Karpas-422 (cell line): Measurements from ENCODE around the gene PPP2R2D. TPM values are rescaled to one million over a fixed set of nuclear protein-coding genes. Genes with fewer than 3 reads are reported as not detected.

ENCODE experiments used
- DNase-seq: peaks from one replicate; pipeline ENCODE4 v3.0.0-alpha.2; 2015
- H2AFZ ChIP-seq: fragments of 200-600 bp; sonication (generic); 2 replicates; pipeline ENCODE4 v1.6.1; 2014; ENCODE audit warnings: antibody characterized with exemption, low read length, mixed read lengths
- H3K27ac ChIP-seq: fragments of 200-600 bp; sonication (generic); 2 replicates; pipeline ENCODE4 v1.5.1; 2014; ENCODE audit warnings: mild to moderate bottlenecking, low read length, moderate library complexity
- H3K27me3 ChIP-seq: fragments of 200-600 bp; sonication (generic); 2 replicates; pipeline ENCODE4 v1.6.1; 2014; ENCODE audit warnings: low read length, mixed read lengths
- H3K36me3 ChIP-seq: fragments of 200-600 bp; sonication (generic); 2 replicates; pipeline ENCODE4 v1.6.1; 2014; ENCODE audit warnings: low read length, mixed read lengths; ENCODE audit not compliant: insufficient read depth
- H3K4me1 ChIP-seq: fragments of 200-600 bp; sonication (generic); 2 replicates; pipeline ENCODE4 v1.6.1; 2014; ENCODE audit warnings: mild to moderate bottlenecking, low read length, mixed read lengths
- H3K4me2 ChIP-seq: fragments of 200-600 bp; sonication (generic); 2 replicates; pipeline ENCODE4 v1.6.1; 2014; ENCODE audit warnings: low read length, low read depth, mild to moderate bottlenecking; ENCODE audit not compliant: poor library complexity, severe bottlenecking
- H3K4me3 ChIP-seq: fragments of 200-600 bp; sonication (generic); 2 replicates; pipeline ENCODE4 v1.5.1; 2014; ENCODE audit warnings: mild to moderate bottlenecking, antibody characterized with exemption, low read length, mixed read lengths
- H3K79me2 ChIP-seq: fragments of 200-600 bp; sonication (generic); 2 replicates; pipeline ENCODE4 v1.6.1; 2014; ENCODE audit warnings: mild to moderate bottlenecking, low read length, mixed read lengths
- H3K9ac ChIP-seq: fragments of 200-600 bp; sonication (generic); 2 replicates; pipeline ENCODE4 v1.6.0; 2014; ENCODE audit warnings: low read length
- H3K9me2 ChIP-seq: fragments of 200-600 bp; sonication (generic), shearing (Covaris generic); replicated peaks from 2 replicates; pipeline ENCODE4 v1.6.0; 2014; ENCODE audit warnings: mild to moderate bottlenecking, low read length, moderate library complexity; ENCODE audit not compliant: insufficient read depth
- H3K9me3 ChIP-seq: fragments of 300-700, 200-600 bp; sonication (generic); 2 replicates; pipeline ENCODE4 v1.6.1; 2014; ENCODE audit warnings: low read length, mixed read lengths
- H4K20me1 ChIP-seq: fragments of 200-600 bp; sonication (generic); 2 replicates; pipeline ENCODE4 v1.6.1; 2014; ENCODE audit warnings: mild to moderate bottlenecking, antibody characterized with exemption, low read length, low read depth; ENCODE audit not compliant: insufficient read depth
- total RNA-seq: library from RNA; depleted of rRNA; stranded (reverse); fragments of >200 nt; shearing (Covaris generic); gene quantifications from 2 replicates; pipeline ENCODE4 v1.2.3, GENCODE V29; 2014; ENCODE audit warnings: low replicate concordance

PPP2R2D gene
- total RNA-seq, 1 experiment from 2014 or later: 32.9 TPM

GRCh38 chr10:131955591-131956340 is 55.0 kb downstream of the PPP2R2D start:
- Histone ChIP-seq H3K36me3 (peaks cover 30% of the 10 kb centered on the region), H3K27ac (no peak overlapping the region)
- DNase-seq: no peak

GRCh38 chr10:131959841-131960240 is 59.0 kb downstream of the PPP2R2D start:
- DNase-seq: no peak
- Histone ChIP-seq H3K9ac (no peak overlapping the region), H3K9me2 (no peaks in the 10 kb centered on the region), H4K20me1 (no peaks in the 10 kb centered on the region), H3K4me3 (no peak overlapping the region), H3K27me3 (no peaks in the 10 kb centered on the region), H2AFZ (no peak overlapping the region), H3K27ac (no peak overlapping the region), H3K4me2 (no peak overlapping the region), H3K36me3 (peaks cover 28% of the 10 kb centered on the region), H3K4me1 (no peaks in the 10 kb centered on the region), H3K79me2 (no peaks in the 10 kb centered on the region), H3K9me3 (no peaks in the 10 kb centered on the region)

More at GRCh38 chr10:131955591-131956340, 55.0 kb downstream of the PPP2R2D start:
- Histone ChIP-seq H4K20me1 (no peaks in the 10 kb centered on the region), H3K27me3 (no peaks in the 10 kb centered on the region), H3K9me2 (no peaks in the 10 kb centered on the region), H3K4me3 (no peak overlapping the region), H3K79me2 (peaks cover 11% of the 10 kb centered on the region; the same call in 1 of the 2 replicates), H3K9ac (no peak overlapping the region), H2AFZ (no peak overlapping the region), H3K4me2 (no peak overlapping the region), H3K9me3 (no peaks in the 10 kb centered on the region), H3K4me1 (no peaks in the 10 kb centered on the region)

GRCh38 chr10:131960631-131961046 is 59.8 kb downstream of the PPP2R2D start:
- Histone ChIP-seq H3K4me1 (no peaks in the 10 kb centered on the region), H4K20me1 (no peaks in the 10 kb centered on the region), H3K4me3 (no peak overlapping the region), H3K27ac (no peak overlapping the region), H3K79me2 (no peaks in the 10 kb centered on the region), H3K9me2 (no peaks in the 10 kb centered on the region), H3K36me3 (peaks cover 20% of the 10 kb centered on the region), H3K9ac (no peak overlapping the region), H3K27me3 (no peaks in the 10 kb centered on the region), H2AFZ (no peak overlapping the region), H3K9me3 (no peaks in the 10 kb centered on the region), H3K4me2 (no peak overlapping the region)
- no peak for DNase-seq

GRCh38 chr10:131961047-131961776 is 60.4 kb downstream of the PPP2R2D start:
- Histone ChIP-seq H3K36me3 (peaks cover 14% of the 10 kb centered on the region), H3K4me2 (no peak overlapping the region), H3K4me3 (no peak overlapping the region), H3K9me2 (no peaks in the 10 kb centered on the region), H3K9me3 (no peaks in the 10 kb centered on the region), H2AFZ (no peak overlapping the region), H3K79me2 (no peaks in the 10 kb centered on the region), H3K27me3 (no peaks in the 10 kb centered on the region), H4K20me1 (no peaks in the 10 kb centered on the region), H3K4me1 (no peaks in the 10 kb centered on the region), H3K27ac (no peak overlapping the region), H3K9ac (no peak overlapping the region)
- DNase-seq: no peak

GRCh38 chr10:131961777-131962662 is 61.2 kb downstream of the PPP2R2D start:
- Histone ChIP-seq H3K9ac (no peak overlapping the region), H3K4me3 (no peak overlapping the region), H3K27ac (no peak overlapping the region), H3K36me3 (peaks cover 6% of the 10 kb centered on the region), H2AFZ (no peak overlapping the region), H3K9me3 (no peaks in the 10 kb centered on the region), H3K79me2 (no peaks in the 10 kb centered on the region), H4K20me1 (no peaks in the 10 kb centered on the region), H3K27me3 (no peaks in the 10 kb centered on the region), H3K4me1 (no peaks in the 10 kb centered on the region), H3K9me2 (no peaks in the 10 kb centered on the region), H3K4me2 (no peak overlapping the region)
- no peak for DNase-seq

GRCh38 chr10:131963350-131963749 is 62.5 kb downstream of the PPP2R2D start:
- Histone ChIP-seq H3K4me1 (no peaks in the 10 kb centered on the region), H3K4me2 (no peak overlapping the region), H3K9me2 (no peaks in the 10 kb centered on the region), H3K4me3 (no peak overlapping the region), H3K27me3 (no peaks in the 10 kb centered on the region), H3K27ac (no peak overlapping the region), H3K79me2 (no peaks in the 10 kb centered on the region), H3K36me3 (no peaks in the 10 kb centered on the region; the same call in 1 of the 2 replicates), H3K9ac (no peak overlapping the region), H4K20me1 (no peaks in the 10 kb centered on the region), H3K9me3 (no peaks in the 10 kb centered on the region), H2AFZ (no peak overlapping the region)
- no peak for DNase-seq

- no peak overlapping the region for H3K9ac ChIP-seq
- H2AFZ ChIP-seq: no peak overlapping the region
- no peak for DNase-seq
Measured at GRCh38 chr10:131963811-131964210, 63.0 kb downstream of the PPP2R2D start.

GRCh38 chr10:131964298-131964697 is 63.5 kb downstream of the PPP2R2D start:
- H3K9me2 ChIP-seq: no peaks in the 10 kb centered on the region
- no peak overlapping the region for H3K9ac ChIP-seq
- no peak overlapping the region for H3K4me3 ChIP-seq
- H3K27me3 ChIP-seq: no peaks in the 10 kb centered on the region
- no peak for DNase-seq
- H3K9me3 ChIP-seq: no peaks in the 10 kb centered on the region
- H3K4me1 ChIP-seq: no peaks in the 10 kb centered on the region
- no peak overlapping the region for H3K4me2 ChIP-seq
- no peaks in the 10 kb centered on the region for H3K79me2 ChIP-seq
- H4K20me1 ChIP-seq: no peaks in the 10 kb centered on the region
- no peak overlapping the region for H2AFZ ChIP-seq
- no peaks in the 10 kb centered on the region; the same call in 1 of the 2 replicates for H3K36me3 ChIP-seq
- H3K27ac ChIP-seq: no peak overlapping the region

More at GRCh38 chr10:131963811-131964210, 63.0 kb downstream of the PPP2R2D start:
- Histone ChIP-seq H3K9me2 (no peaks in the 10 kb centered on the region), H3K9me3 (no peaks in the 10 kb centered on the region), H3K36me3 (no peaks in the 10 kb centered on the region; the same call in 1 of the 2 replicates), H3K27me3 (no peaks in the 10 kb centered on the region), H3K4me2 (no peak overlapping the region), H3K4me1 (no peaks in the 10 kb centered on the region), H3K4me3 (no peak overlapping the region), H3K79me2 (no peaks in the 10 kb centered on the region), H3K27ac (no peak overlapping the region), H4K20me1 (no peaks in the 10 kb centered on the region)
